Right lobe of liver (tissue), 6 donors: ENCODE measurements around the gene EPB41L1. TPM values are rescaled to one million over a fixed set of nuclear protein-coding genes. Genes with fewer than 3 reads are reported as not detected.
A peak's percentile ranks its signal among the peaks of the same experiment; 100 is the strongest.

Experiments used
- ATAC-seq, 4 donors: fragments of 200-7000 bp; cut with Tn5 transposase; one replicate each; pipeline ENCODE4 v1.9.1; 2020; ENCODE audit warnings: mild to moderate bottlenecking in 4 of 4, moderate library complexity in 4 of 4
- DNase-seq, 3 donors: peaks; one replicate each; pipeline ENCODE4 v3.0.0-alpha.2; 2020
- H3K27ac ChIP-seq, 3 donors: fragments of 200-600 bp; one replicate each; pipeline ENCODE4 v1.8.0; 2022
- H3K27me3 ChIP-seq, 2 donors: fragments of 200-600 bp; one replicate each; pipeline ENCODE4 v1.8.0; 2022
- H3K36me3 ChIP-seq, 4 donors: fragments of 200-600 bp; sonication (generic) in 1 of 4; one replicate each; pipeline versions ENCODE4 v1.5.1 to v1.8.0; 2017 to 2022; ENCODE audit warnings: control low read depth in 1 of 4
- H3K4me1 ChIP-seq, 4 donors: fragments of 200-600 bp; sonication (generic) in 1 of 4; one replicate each; pipeline versions ENCODE4 v1.5.1 to v1.8.0; 2017 to 2022; ENCODE audit warnings: control low read depth in 1 of 4
- H3K4me3 ChIP-seq, 3 donors: fragments of 200-600 bp; one replicate each; pipeline ENCODE4 v1.8.0; 2022
- H3K9me3 ChIP-seq, 4 donors: fragments of 200-600 bp; sonication (generic) in 1 of 4; one replicate each; pipeline versions ENCODE4 v1.5.1 to v1.8.0; 2017 to 2022; ENCODE audit warnings: control low read depth in 1 of 4
- POLR2A ChIP-seq: fragments of 450-650 bp; IDR thresholded peaks from one replicate; pipeline ENCODE4 v1.6.1; 2017; ENCODE audit warnings: antibody characterized with exemption, mild to moderate bottlenecking
- WGBS: methylation state at CpG from one replicate; pipeline ENCODE4 v1.1.6; 2018; ENCODE audit warnings: low coverage, low lambda C conversion rate; ENCODE audit not compliant: insufficient coverage; ENCODE audit errors: missing lambda C conversion rate; 5-methylcytosine and 5-hydroxymethylcytosine counted together
- intact Hi-C, 2 donors: fragments of 100-400 bp; cut with DNase I; formaldehyde crosslinking; loops; one replicate each; pipeline versions ENCODE4 v1.11.2 to v1.14.1; 2022
- total RNA-seq, 6 experiments: library from RNA; depleted of rRNA in 2 of 6; stranded (reverse); fragments of >200 nt in 2 of 6; fragmentation: NEBNext Ultra II Directional in 3 of 6; extraction: Animal tissue kit (Norgen Biotek cat#: 25700) in 3 of 6; gene quantifications; one replicate each; pipeline versions ENCODE4 v1.1.0 to v1.2.4, GENCODE V29; 2016 to 2023
- TF ChIP-seq, protein P1 (sequence below), 4 donors: fragments of 200-600 bp in 3 of 4; fragments of 450-650 bp in 1 of 4; IDR thresholded peaks; one replicate each; pipeline versions ENCODE4 v1.5.1 to v1.8.0; 2016 to 2022; ENCODE audit warnings: antibody characterized with exemption in 4 of 4, mild to moderate bottlenecking in 2 of 4
- donor health status: DM: no; HTN: yes; CAD: no.
- donor health status: DM: no; HTN: no; CAD: no.
- donor health status: DM: no; HTN: no; CAD: no.
- donor health status: DM: no; HTN: yes; CAD: no.
- donor health status: DM: no; HTN: yes; CAD: no.

The EPB41L1 gene
- total RNA-seq, 6 experiments from 2014 or later: 3.1 to 13.2 (median 5.3) TPM

DNA sequence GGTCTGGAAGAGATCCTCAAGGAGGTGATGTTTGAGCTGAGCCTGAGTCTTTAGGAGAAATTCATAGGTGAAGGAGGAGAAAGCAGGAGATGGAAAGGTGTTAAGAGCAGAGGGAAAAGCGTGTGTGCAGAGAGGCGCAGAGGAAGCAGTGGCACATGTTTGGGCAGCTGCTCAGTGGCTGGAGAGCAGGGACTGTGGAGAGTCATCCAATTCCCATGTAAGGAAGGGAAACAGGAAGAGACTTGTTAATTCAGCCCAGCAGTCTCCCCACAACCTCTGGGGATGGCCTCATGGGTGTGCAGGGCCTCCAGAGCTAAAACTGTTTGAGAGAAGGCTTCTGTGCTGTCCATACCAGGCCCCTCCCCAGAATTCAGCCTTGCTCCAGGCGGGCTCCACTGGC, 98.0 kb downstream of the EPB41L1 start:
- no peak for TF ChIP-seq POLR2A
- no peak for ATAC-seq
- Histone ChIP-seq H3K27me3 (no peaks in the 10 kb centered on the region), H3K9me3 (no peaks in the 10 kb centered on the region), H3K4me3 (no peak overlapping the region), H3K27ac (no peak overlapping the region), H3K4me1 (no peaks in the 10 kb centered on the region), H3K36me3 (peaks cover 0 to 58% (median 13%) of the 10 kb centered on the region in 4 donors)
- intact Hi-C loops: no loop called here
- DNase-seq: no peak
- no CpG with 5 or more reads among the region's 3 CpGs for WGBS

DNA sequence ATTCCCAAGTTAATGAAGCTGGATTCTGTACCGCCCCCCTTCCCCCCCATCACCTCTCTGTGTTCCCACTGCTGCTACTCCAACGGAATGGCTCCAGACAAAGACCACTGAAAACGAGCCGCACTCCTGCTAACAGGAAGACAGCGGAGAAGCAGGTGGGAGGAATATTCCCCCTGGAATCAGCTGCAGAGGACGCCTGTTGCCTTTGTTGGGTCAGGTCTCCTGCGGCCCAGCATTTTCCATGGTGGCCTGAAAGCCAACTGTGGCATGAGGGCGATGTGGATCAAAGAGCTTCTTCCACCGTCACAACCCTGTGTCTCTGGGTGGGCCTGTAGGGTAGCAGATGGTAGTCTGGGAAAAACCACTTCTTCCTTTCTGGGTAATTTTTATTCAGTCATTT, 98.5 kb downstream of the EPB41L1 start:
- Histone ChIP-seq H3K4me3 (no peak overlapping the region), H3K27ac (no peak overlapping the region), H3K27me3 (no peaks in the 10 kb centered on the region), H3K36me3 (peaks cover 0 to 53% (median 8%) of the 10 kb centered on the region in 4 donors), H3K4me1 (no peaks in the 10 kb centered on the region), H3K9me3 (no peaks in the 10 kb centered on the region)
- no peak for DNase-seq
- intact Hi-C loops: no loop called here
- ATAC-seq: no peak
- WGBS: 94% methylated on average over 6 of the region's 9 CpGs
- TF ChIP-seq, protein P1, sequence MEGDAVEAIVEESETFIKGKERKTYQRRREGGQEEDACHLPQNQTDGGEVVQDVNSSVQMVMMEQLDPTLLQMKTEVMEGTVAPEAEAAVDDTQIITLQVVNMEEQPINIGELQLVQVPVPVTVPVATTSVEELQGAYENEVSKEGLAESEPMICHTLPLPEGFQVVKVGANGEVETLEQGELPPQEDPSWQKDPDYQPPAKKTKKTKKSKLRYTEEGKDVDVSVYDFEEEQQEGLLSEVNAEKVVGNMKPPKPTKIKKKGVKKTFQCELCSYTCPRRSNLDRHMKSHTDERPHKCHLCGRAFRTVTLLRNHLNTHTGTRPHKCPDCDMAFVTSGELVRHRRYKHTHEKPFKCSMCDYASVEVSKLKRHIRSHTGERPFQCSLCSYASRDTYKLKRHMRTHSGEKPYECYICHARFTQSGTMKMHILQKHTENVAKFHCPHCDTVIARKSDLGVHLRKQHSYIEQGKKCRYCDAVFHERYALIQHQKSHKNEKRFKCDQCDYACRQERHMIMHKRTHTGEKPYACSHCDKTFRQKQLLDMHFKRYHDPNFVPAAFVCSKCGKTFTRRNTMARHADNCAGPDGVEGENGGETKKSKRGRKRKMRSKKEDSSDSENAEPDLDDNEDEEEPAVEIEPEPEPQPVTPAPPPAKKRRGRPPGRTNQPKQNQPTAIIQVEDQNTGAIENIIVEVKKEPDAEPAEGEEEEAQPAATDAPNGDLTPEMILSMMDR (IDR thresholded peaks at IDR 0.05): no peak
- no peak for TF ChIP-seq POLR2A

DNA sequence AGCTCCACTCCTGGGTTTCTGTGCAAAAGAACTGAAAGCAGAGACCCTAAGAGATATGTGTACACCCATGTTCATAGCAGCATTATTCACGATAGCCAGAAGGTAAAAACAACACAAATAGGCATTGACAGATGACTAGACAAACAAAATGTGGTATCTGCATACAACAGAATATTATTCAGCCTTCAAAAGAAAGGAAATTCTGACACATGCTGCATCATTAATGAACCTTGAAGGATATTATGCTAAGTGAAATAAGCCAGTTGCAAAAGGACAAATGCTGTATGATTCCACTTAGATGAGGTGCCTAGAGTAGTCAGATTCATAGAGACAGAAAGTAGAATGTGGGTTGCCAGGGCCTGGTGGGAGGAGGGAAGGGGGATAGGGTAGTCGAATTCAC, 99.5 kb downstream of the EPB41L1 start:
- intact Hi-C loops: no loop called here
- 79% methylated on average over 2 of the region's 2 CpGs for WGBS
- TF ChIP-seq POLR2A: no peak
- TF ChIP-seq, protein P1 (IDR thresholded peaks at IDR 0.05): no peak

DNA sequence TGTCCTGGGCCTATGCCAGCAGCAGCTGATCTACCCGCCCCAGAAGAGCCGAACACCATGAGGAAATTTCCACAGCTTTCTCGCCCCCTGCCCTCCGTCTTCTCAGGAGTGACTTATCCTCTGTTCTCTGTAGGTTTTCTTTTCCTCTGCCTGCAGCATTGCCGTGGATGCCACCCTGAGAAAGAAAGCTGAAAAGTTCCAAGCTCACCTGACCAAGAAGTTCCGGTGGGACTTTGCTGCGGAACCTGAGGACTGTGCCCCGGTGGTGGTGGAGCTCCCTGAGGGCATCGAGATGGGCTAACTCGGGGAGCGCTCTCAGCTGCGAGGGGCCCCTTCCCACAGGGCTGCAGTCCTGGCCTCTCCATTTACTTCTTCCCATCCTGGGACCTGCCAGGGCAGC, 100.9 kb downstream of the EPB41L1 start:
- no peak overlapping the region for H3K4me3 ChIP-seq
- no peak for ATAC-seq
- no peaks in the 10 kb centered on the region for H3K4me1 ChIP-seq
- DNase-seq: no peak
- no peak overlapping the region for H3K27ac ChIP-seq
- TF ChIP-seq POLR2A: no peak
- TF ChIP-seq, protein P1 (IDR thresholded peaks at IDR 0.05): no peak
- WGBS: 100% methylated on average over 2 of the region's 12 CpGs
- intact Hi-C loops: no loop called here
- H3K9me3 ChIP-seq: no peaks in the 10 kb centered on the region
- no peaks in the 10 kb centered on the region for H3K27me3 ChIP-seq
- H3K36me3 ChIP-seq: peaks cover 0 to 34% (median 4%) of the 10 kb centered on the region in 4 donors

More for the DNA sequence above, 99.5 kb downstream of the EPB41L1 start:
- H3K4me1 ChIP-seq: no peaks in the 10 kb centered on the region
- DNase-seq (no peak), ATAC-seq (no peak)
- H3K36me3 ChIP-seq: peaks cover 0 to 42% (median 6%) of the 10 kb centered on the region in 4 donors
- no peak overlapping the region for H3K27ac ChIP-seq
- H3K4me3 ChIP-seq: no peak overlapping the region
- H3K9me3 ChIP-seq: no peaks in the 10 kb centered on the region
- H3K27me3 ChIP-seq: no peaks in the 10 kb centered on the region

DNA sequence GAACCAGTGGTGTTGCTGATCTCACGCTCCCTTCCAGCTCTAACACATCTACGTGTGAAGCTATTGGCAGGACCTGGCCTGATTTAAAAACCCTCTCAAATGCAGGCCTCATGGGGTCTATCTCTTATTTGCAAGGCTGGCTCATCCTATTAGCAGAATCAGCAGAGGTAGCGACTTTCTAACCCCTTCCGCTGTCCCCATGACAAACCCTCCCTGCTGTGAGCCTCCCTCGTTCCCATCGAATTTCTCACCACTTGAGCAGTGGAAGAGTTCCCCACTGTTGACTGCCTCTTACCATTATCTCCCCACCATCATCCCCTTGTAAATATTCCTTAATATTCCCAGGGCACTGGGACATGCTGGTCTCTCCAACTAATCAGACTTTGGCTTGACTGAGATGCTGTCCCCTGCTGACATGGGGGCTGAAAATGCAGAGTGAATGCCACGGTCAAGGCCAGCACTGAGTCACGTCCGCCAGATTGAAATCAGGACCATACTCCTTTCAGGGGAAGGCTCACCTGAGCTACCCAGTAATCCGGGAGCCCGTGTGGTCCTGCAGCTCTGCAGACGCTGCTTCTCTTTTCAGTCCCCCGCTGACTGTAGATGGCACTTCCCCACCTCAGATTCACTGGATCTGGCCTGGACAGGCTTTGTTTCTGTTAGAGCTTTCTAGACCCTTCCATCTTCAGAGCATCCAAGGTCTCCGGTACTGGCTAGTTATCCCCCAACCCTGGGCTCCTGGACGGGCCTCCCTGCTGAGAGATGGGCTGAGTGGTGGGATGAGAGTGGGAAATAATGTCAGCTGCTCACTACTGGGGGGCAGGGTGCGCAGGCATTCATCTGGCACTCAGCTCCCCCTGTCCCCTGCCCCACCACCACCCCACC, 104.9 kb downstream of the EPB41L1 start:
- intact Hi-C loops: no loop called here
- peaks cover 0 to 16% (median 4%) of the 10 kb centered on the region in 4 donors for H3K36me3 ChIP-seq
- no peak overlapping the region for H3K4me3 ChIP-seq
- no peak overlapping the region for H3K27ac ChIP-seq
- no peaks in the 10 kb centered on the region for H3K4me1 ChIP-seq
- no peak for DNase-seq
- H3K27me3 ChIP-seq: no peaks in the 10 kb centered on the region
- TF ChIP-seq, protein P1 (IDR thresholded peaks at IDR 0.05): no peak
- TF ChIP-seq POLR2A: no peak
- no peaks in the 10 kb centered on the region for H3K9me3 ChIP-seq
- peak in 1 of 4 donors; percentile 15 for ATAC-seq
- 60% methylated on average over 13 of the region's 16 CpGs for WGBS
